ENCODE results near the gene ZNF853.

Gene ZNF853

GRCh38 chr7:6650086-6650485 is 34.7 kb downstream of the ZNF853 start:
- no peaks in the 10 kb centered on the region for H3K27me3 ChIP-seq (ENCODE audit: low read length)
- no peak overlapping the region for H3K9ac ChIP-seq (ENCODE audit: low read length)
- H2AFZ ChIP-seq (ENCODE audit: low read depth, low read length, severe bottlenecking), result no peak overlapping the region
- TF ChIP-seq EZH2phosphoT487 (conservative IDR thresholded peaks at IDR 0.05; ENCODE audit: low read length), result no peak
- TF ChIP-seq, protein P1, sequence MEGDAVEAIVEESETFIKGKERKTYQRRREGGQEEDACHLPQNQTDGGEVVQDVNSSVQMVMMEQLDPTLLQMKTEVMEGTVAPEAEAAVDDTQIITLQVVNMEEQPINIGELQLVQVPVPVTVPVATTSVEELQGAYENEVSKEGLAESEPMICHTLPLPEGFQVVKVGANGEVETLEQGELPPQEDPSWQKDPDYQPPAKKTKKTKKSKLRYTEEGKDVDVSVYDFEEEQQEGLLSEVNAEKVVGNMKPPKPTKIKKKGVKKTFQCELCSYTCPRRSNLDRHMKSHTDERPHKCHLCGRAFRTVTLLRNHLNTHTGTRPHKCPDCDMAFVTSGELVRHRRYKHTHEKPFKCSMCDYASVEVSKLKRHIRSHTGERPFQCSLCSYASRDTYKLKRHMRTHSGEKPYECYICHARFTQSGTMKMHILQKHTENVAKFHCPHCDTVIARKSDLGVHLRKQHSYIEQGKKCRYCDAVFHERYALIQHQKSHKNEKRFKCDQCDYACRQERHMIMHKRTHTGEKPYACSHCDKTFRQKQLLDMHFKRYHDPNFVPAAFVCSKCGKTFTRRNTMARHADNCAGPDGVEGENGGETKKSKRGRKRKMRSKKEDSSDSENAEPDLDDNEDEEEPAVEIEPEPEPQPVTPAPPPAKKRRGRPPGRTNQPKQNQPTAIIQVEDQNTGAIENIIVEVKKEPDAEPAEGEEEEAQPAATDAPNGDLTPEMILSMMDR (IDR thresholded peaks at IDR 0.05; ENCODE audit: insufficient read depth, low read length, poor library complexity, severe bottlenecking), result no peak
- no peak overlapping the region for H3K27ac ChIP-seq (ENCODE audit: low read depth, low read length)
- no peaks in the 10 kb centered on the region for H3F3A ChIP-seq (ENCODE audit: insufficient read depth)
- H3K9me2 ChIP-seq (replicated peaks; ENCODE audit: insufficient read depth, low read length), result no peaks in the 10 kb centered on the region
- no peaks in the 10 kb centered on the region; the same call in 1 of the 2 replicates for H3K36me3 ChIP-seq (ENCODE audit: low read length)
- no peak overlapping the region for H3K4me2 ChIP-seq (ENCODE audit: low read depth, low read length, poor library complexity, severe bottlenecking)
- H3K9me3 ChIP-seq (ENCODE audit: insufficient read depth, low read length), result no peaks in the 10 kb centered on the region
- no peaks in the 10 kb centered on the region for H4K20me1 ChIP-seq (ENCODE audit: low read depth, low read length)
- H3K4me3 ChIP-seq (ENCODE audit: insufficient read depth, low read length, poor library complexity, severe bottlenecking), result no peak overlapping the region
- H3K79me2 ChIP-seq (ENCODE audit: insufficient read depth, low read length), result no peaks in the 10 kb centered on the region

DNA sequence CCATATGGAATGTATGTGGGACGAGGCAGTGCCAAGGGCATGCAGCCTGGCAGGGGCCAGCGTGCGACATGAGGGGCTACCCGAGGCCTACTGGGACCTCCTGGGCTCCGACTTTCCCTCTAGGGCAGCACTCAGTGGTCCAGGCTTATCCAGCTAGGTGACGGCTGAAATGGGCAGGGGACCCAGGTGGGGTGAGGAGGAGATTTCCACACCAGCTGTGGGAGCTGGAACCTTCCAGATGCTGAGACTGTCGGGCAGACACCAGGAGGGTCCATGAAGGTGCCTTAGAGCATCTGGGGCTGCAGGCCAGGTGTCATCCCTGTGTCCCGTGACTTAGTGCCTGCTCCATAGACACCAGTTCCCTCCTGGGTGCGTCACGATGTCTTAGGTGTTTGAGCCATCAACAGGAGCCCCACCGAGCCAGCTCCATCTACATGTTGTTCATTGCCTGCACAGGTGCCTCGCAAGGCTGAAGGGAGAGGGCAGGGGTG is 35.2 kb downstream of the ZNF853 start:
- H3K27me3 ChIP-seq (ENCODE audit: low read length), result no peaks in the 10 kb centered on the region
- no peaks in the 10 kb centered on the region for H3K79me2 ChIP-seq (ENCODE audit: insufficient read depth, low read length)
- TF ChIP-seq, protein P1 (IDR thresholded peaks at IDR 0.05; ENCODE audit: insufficient read depth, low read length, poor library complexity, severe bottlenecking), result no peak
- no peak for TF ChIP-seq EZH2phosphoT487 (conservative IDR thresholded peaks at IDR 0.05; ENCODE audit: low read length)
- H3K9ac ChIP-seq (ENCODE audit: low read length), result no peak overlapping the region
- no peaks in the 10 kb centered on the region for H4K20me1 ChIP-seq (ENCODE audit: low read depth, low read length)
- no peak overlapping the region for H3K27ac ChIP-seq (ENCODE audit: low read depth, low read length)
- H3K9me2 ChIP-seq (replicated peaks; ENCODE audit: insufficient read depth, low read length), result no peaks in the 10 kb centered on the region
- no peak overlapping the region for H2AFZ ChIP-seq (ENCODE audit: low read depth, low read length, severe bottlenecking)
- no peaks in the 10 kb centered on the region; the same call in 1 of the 2 replicates for H3K36me3 ChIP-seq (ENCODE audit: low read length)
- H3F3A ChIP-seq (ENCODE audit: insufficient read depth), result no peaks in the 10 kb centered on the region
- H3K4me2 ChIP-seq (ENCODE audit: low read depth, low read length, poor library complexity, severe bottlenecking), result no peak overlapping the region
- H3K4me3 ChIP-seq (ENCODE audit: insufficient read depth, low read length, poor library complexity, severe bottlenecking), result no peak overlapping the region
- no peaks in the 10 kb centered on the region for H3K9me3 ChIP-seq (ENCODE audit: insufficient read depth, low read length)

DNA sequence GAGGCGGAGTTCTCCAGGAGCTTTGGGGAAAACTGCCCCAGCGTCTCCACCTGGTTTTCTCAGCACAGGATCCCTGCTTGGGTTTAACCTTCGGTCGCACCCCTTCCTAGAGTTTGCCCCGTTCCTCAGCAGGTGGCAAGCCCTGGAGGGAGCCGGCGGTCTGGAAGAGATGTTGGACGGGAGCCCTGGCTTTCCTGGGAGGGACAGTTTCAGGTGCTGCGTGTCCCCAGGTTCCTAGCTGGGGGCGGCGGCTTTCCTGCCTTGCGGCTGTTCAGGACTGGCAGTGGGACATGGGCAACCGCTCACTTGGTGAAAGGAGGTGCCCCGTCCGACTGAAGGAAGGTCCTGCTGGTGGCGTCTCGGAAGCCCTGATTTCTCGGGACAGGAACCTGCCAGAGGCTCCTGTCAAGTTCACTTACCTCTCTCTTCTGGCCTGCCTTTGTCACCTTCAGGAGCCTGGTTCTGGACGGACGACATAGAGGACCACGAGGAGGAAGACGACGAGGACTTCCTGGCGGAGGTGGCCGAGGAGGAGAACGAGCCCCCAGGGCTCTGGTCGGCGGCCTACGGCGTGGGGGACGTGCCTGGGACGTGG is 36.5 kb downstream of the ZNF853 start:
- Histone ChIP-seq H2AFZ (ENCODE audit: low read depth, low read length, severe bottlenecking) (no peak overlapping the region), H3K9me3 (ENCODE audit: insufficient read depth, low read length) (no peaks in the 10 kb centered on the region), H3K36me3 (ENCODE audit: low read length) (no peaks in the 10 kb centered on the region; the same call in 1 of the 2 replicates), H4K20me1 (ENCODE audit: low read depth, low read length) (no peaks in the 10 kb centered on the region), H3K27ac (ENCODE audit: low read depth, low read length) (no peak overlapping the region), H3K27me3 (ENCODE audit: low read length) (no peaks in the 10 kb centered on the region), H3F3A (ENCODE audit: insufficient read depth) (no peaks in the 10 kb centered on the region), H3K9me2 (replicated peaks; ENCODE audit: insufficient read depth, low read length) (no peaks in the 10 kb centered on the region), H3K4me3 (ENCODE audit: insufficient read depth, low read length, poor library complexity, severe bottlenecking) (no peak overlapping the region), H3K4me2 (ENCODE audit: low read depth, low read length, poor library complexity, severe bottlenecking) (no peak overlapping the region), H3K79me2 (ENCODE audit: insufficient read depth, low read length) (no peaks in the 10 kb centered on the region), H3K9ac (ENCODE audit: low read length) (no peak overlapping the region)
- no peak for TF ChIP-seq EZH2phosphoT487 (conservative IDR thresholded peaks at IDR 0.05; ENCODE audit: low read length)
- TF ChIP-seq, protein P1 (IDR thresholded peaks at IDR 0.05; ENCODE audit: insufficient read depth, low read length, poor library complexity, severe bottlenecking), result no peak
